ENCODE results near the gene KSR2. TPM values are rescaled to one million over a fixed set of nuclear protein-coding genes. Genes with fewer than 3 reads are reported as not detected.

KSR2 gene
- total and polyA plus RNA-seq, 10 of the 15 experiments (the other 5 are each of a cell fraction or from before 2014, with no cell fraction given): under 0.01 to 1.5 (median 0.01) TPM; not detected in 3

DNA sequence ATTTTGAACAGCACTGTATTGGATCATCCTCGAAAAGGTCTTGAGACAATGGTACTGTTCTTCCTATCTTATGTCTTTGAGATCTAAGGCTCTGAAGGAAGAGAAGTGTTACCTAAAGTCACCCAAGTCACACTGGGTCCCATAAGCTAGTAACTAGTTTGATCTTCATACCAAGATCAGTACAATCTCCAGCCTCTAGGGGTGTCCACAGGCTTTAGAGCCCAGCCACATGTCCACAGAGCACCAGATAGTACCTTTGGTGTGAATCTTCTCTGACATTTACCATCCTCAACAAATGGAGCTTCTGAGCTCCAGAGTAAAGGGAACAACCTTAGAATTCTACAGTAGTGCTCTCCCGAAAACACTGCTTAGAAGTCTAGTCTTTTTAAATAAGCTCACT, 78.7 kb downstream of the KSR2 start:
- in situ Hi-C loops (cut with MboI): no loop called here
- no peaks in the 10 kb centered on the region for H4K20me1 ChIP-seq (ENCODE audit: control insufficient read depth, insufficient read depth)
- ATAC-seq: peak; percentile 85
- no peak for DNase-seq (ENCODE audit: low read depth, low spot score)
- H3K9ac ChIP-seq (ENCODE audit: control insufficient read depth, insufficient read depth, low read length): no peak overlapping the region
- H3K4me2 ChIP-seq (ENCODE audit: control insufficient read depth, insufficient read depth): no peak overlapping the region
- no peak for TF ChIP-seq ZNF207 (IDR thresholded peaks at IDR 0.05; ENCODE audit: borderline replicate concordance)
- TF ChIP-seq, protein P1, sequence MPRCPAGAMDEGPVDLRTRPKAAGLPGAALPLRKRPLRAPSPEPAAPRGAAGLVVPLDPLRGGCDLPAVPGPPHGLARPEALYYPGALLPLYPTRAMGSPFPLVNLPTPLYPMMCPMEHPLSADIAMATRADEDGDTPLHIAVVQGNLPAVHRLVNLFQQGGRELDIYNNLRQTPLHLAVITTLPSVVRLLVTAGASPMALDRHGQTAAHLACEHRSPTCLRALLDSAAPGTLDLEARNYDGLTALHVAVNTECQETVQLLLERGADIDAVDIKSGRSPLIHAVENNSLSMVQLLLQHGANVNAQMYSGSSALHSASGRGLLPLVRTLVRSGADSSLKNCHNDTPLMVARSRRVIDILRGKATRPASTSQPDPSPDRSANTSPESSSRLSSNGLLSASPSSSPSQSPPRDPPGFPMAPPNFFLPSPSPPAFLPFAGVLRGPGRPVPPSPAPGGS (IDR thresholded peaks at IDR 0.05; ENCODE audit: borderline replicate concordance, insufficient read depth, low read depth, low read length, poor library complexity, severe bottlenecking): no peak
- TF ChIP-seq, protein P2, sequence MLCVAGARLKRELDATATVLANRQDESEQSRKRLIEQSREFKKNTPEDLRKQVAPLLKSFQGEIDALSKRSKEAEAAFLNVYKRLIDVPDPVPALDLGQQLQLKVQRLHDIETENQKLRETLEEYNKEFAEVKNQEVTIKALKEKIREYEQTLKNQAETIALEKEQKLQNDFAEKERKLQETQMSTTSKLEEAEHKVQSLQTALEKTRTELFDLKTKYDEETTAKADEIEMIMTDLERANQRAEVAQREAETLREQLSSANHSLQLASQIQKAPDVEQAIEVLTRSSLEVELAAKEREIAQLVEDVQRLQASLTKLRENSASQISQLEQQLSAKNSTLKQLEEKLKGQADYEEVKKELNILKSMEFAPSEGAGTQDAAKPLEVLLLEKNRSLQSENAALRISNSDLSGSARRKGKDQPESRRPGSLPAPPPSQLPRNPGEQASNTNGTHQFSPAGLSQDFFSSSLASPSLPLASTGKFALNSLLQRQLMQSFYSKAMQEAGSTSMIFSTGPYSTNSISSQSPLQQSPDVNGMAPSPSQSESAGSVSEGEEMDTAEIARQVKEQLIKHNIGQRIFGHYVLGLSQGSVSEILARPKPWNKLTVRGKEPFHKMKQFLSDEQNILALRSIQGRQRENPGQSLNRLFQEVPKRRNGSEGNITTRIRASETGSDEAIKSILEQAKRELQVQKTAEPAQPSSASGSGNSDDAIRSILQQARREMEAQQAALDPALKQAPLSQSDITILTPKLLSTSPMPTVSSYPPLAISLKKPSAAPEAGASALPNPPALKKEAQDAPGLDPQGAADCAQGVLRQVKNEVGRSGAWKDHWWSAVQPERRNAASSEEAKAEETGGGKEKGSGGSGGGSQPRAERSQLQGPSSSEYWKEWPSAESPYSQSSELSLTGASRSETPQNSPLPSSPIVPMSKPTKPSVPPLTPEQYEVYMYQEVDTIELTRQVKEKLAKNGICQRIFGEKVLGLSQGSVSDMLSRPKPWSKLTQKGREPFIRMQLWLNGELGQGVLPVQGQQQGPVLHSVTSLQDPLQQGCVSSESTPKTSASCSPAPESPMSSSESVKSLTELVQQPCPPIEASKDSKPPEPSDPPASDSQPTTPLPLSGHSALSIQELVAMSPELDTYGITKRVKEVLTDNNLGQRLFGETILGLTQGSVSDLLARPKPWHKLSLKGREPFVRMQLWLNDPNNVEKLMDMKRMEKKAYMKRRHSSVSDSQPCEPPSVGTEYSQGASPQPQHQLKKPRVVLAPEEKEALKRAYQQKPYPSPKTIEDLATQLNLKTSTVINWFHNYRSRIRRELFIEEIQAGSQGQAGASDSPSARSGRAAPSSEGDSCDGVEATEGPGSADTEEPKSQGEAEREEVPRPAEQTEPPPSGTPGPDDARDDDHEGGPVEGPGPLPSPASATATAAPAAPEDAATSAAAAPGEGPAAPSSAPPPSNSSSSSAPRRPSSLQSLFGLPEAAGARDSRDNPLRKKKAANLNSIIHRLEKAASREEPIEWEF (IDR thresholded peaks at IDR 0.05; ENCODE audit: insufficient replicate concordance, low read depth, low read length): no peak
- TF ChIP-seq, protein P3, sequence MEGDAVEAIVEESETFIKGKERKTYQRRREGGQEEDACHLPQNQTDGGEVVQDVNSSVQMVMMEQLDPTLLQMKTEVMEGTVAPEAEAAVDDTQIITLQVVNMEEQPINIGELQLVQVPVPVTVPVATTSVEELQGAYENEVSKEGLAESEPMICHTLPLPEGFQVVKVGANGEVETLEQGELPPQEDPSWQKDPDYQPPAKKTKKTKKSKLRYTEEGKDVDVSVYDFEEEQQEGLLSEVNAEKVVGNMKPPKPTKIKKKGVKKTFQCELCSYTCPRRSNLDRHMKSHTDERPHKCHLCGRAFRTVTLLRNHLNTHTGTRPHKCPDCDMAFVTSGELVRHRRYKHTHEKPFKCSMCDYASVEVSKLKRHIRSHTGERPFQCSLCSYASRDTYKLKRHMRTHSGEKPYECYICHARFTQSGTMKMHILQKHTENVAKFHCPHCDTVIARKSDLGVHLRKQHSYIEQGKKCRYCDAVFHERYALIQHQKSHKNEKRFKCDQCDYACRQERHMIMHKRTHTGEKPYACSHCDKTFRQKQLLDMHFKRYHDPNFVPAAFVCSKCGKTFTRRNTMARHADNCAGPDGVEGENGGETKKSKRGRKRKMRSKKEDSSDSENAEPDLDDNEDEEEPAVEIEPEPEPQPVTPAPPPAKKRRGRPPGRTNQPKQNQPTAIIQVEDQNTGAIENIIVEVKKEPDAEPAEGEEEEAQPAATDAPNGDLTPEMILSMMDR (IDR thresholded peaks at IDR 0.05 in 2 of 3, conservative IDR thresholded peaks at IDR 0.05 in 1 of 3; ENCODE audit: control insufficient read depth in 2 of 3, extremely low read depth in 1 of 3, insufficient read depth in 1 of 3, low read depth in 3 of 3, low read length in 3 of 3): peak in 2 of 3 experiments; percentile 18 to 31; a peak in 1 of 6 replicates
- no peaks in the 10 kb centered on the region for H3K9me3 ChIP-seq (replicated peaks; ENCODE audit: control insufficient read depth, insufficient read depth, low read length)
- no TSS peak for BruUV-seq (replicated peaks)
- no peaks in the 10 kb centered on the region for H3K79me2 ChIP-seq (ENCODE audit: control insufficient read depth, insufficient read depth, low read length)
- no peak overlapping the region for H2AFZ ChIP-seq (ENCODE audit: control insufficient read depth, low read depth, low read length)
- no peak overlapping the region for H3K4me3 ChIP-seq
- SMC1A ChIA-PET (ENCODE audit: uncharacterized antibody, unreplicated experiment): interaction anchor here (0.6 to 1.7 kb wide), 6 partner anchors 13 to 164 kb away, joined by 3 to 7 read pairs (median 4); no protein-coding TSS in a partner anchor
- H3K4me1 ChIP-seq (ENCODE audit: control insufficient read depth, insufficient read depth, low read length): peaks cover 14% of the 10 kb centered on the region
- 38% methylated on average over 2 of the region's 2 CpGs for WGBS (ENCODE audit: insufficient coverage, insufficient replicate concordance, low lambda C conversion rate, missing lambda C conversion rate)
- no peaks in the 10 kb centered on the region for H3K36me3 ChIP-seq (ENCODE audit: control insufficient read depth in 2 of 2, insufficient read depth in 2 of 2, low read length in 1 of 2)
- H3K27ac ChIP-seq (ENCODE audit: control insufficient read depth, insufficient read depth): no peak overlapping the region
- FAIRE-seq: no peak
- POLR2A ChIA-PET: interaction anchor here (0.7 kb wide), 1 partner anchor 7 kb away, joined by 3 read pairs; no protein-coding TSS in a partner anchor
- intact Hi-C loops (cut with micrococcal nuclease; ENCODE audit: unreplicated experiment): no loop called here
- CTCF ChIA-PET: interaction anchor here (0.6 to 2.8 kb wide), 10 partner anchors 14 to 167 kb away, joined by 3 to 25 read pairs (median 4); no protein-coding TSS in a partner anchor
- no peaks in the 10 kb centered on the region for H3K27me3 ChIP-seq (replicated peaks in 1 of 2; ENCODE audit: control insufficient read depth in 2 of 2, insufficient read depth in 2 of 2, low read length in 1 of 2)
- RAD21 ChIA-PET (ENCODE audit: unreplicated experiment): interaction anchor here (0.5 to 1.1 kb wide), 4 partner anchors 12 to 1653 kb away, joined by 3 to 4 read pairs (median 3); no protein-coding TSS in a partner anchor

Data from GM12878 (cell line).